T-helper 17 cell (primary cell): ENCODE measurements around the gene RMC1. TPM values are rescaled to one million over a fixed set of nuclear protein-coding genes. Genes with fewer than 3 reads are reported as not detected.
"Not testable (repeated sequence)": the region's sequence is repeated elsewhere in the genome, so short reads cannot be mapped to it uniquely, and the experiment has no call there.

Experiments used
- ATAC-seq: fragments of 150-1000 bp; cut with Tn5 transposase; 2 replicates; pipeline ENCODE4 v1.10.0; 2021; ENCODE audit warnings: mild to moderate bottlenecking, moderate library complexity
- DNase-seq, 3 donors: peaks; one replicate each; pipeline versions ENCODE4 v3.0.0 to v3.0.0-alpha.2; 2020 to 2021
- H3K9me3 ChIP-seq: one replicate; pipeline ENCODE4 v1.7.0; 2013; ENCODE audit warnings: low read length, mild to moderate bottlenecking; ENCODE audit not compliant: control insufficient read depth, poor library complexity, severe bottlenecking
- H3K27ac Mint-ChIP-seq: one replicate; pipeline ENCODE4 v1.8.0; 2022; ENCODE audit warnings: mild to moderate bottlenecking, moderate library complexity, mixed read lengths
- H3K27me3 Mint-ChIP-seq: one replicate; pipeline ENCODE4 v1.8.0; 2022; ENCODE audit warnings: mixed read lengths
- H3K36me3 Mint-ChIP-seq: one replicate; pipeline ENCODE4 v1.8.0; 2022; ENCODE audit warnings: low read depth, mixed read lengths
- H3K4me1 Mint-ChIP-seq: one replicate; pipeline ENCODE4 v1.8.0; 2022; ENCODE audit warnings: mild to moderate bottlenecking, mixed read lengths
- H3K4me3 Mint-ChIP-seq: one replicate; pipeline ENCODE4 v1.8.0; 2022; ENCODE audit warnings: mild to moderate bottlenecking, moderate library complexity, mixed read lengths
- total RNA-seq, 4 donors: library from RNA in 2 of 4; stranded (reverse) in 2 of 4; gene quantifications; one replicate each; pipeline ENCODE4 v1.2.3 and lab custom pipeline; 2022 to 2026

Gene RMC1
- total RNA-seq, 2 donors from 2014 or later: 64.0 to 72.2 TPM

GRCh38 chr18:23545247-23545789 lies 42.0 kb downstream of the RMC1 start:
- Mint-ChIP-seq H3K27me3 (no peaks in the 10 kb centered on the region), H3K27ac (no peak overlapping the region), H3K4me3 (peak overlapping the region; percentile 12), H3K4me1 (peaks cover 21% of the 10 kb centered on the region), H3K36me3 (peaks cover 2% of the 10 kb centered on the region)
- ATAC-seq (no peak), DNase-seq (no peak)
- H3K9me3 ChIP-seq: no peaks in the 10 kb centered on the region

- no peak for DNase-seq
- Mint-ChIP-seq H3K36me3 (peaks cover 6% of the 10 kb centered on the region), H3K27me3 (no peaks in the 10 kb centered on the region), H3K27ac (no peak overlapping the region), H3K4me1 (peaks cover 8% of the 10 kb centered on the region), H3K4me3 (no peak overlapping the region)
- no peaks in the 10 kb centered on the region for H3K9me3 ChIP-seq
- no peak for ATAC-seq
Measured at GRCh38 chr18:23547306-23547705, 44.0 kb downstream of the RMC1 start.

DNA sequence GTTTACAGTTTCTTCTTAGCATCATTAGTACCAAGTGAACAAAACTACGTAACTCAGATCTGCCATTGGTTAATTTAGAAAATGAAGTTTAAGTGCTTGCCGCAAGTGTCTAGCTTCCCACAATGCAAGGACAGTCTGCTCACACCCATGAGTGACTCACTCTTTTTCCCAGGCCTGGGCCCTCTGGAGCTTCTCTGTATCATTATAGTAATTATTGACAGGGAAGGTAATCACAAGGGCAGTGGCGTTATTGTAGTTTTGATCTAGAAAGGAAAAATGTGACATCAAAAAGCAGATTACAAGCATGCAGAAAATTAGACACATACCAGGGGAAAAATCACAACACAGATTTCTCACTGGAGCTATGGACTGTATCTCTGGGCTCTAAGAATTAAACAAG lies 44.5 kb downstream of the RMC1 start:
- Mint-ChIP-seq H3K36me3 (peaks cover 8% of the 10 kb centered on the region), H3K4me3 (no peak overlapping the region), H3K27ac (peak overlapping the region; percentile 74), H3K4me1 (peaks cover 5% of the 10 kb centered on the region), H3K27me3 (no peaks in the 10 kb centered on the region)
- ATAC-seq (no peak), DNase-seq (no peak)
- H3K9me3 ChIP-seq: no peaks in the 10 kb centered on the region

DNA sequence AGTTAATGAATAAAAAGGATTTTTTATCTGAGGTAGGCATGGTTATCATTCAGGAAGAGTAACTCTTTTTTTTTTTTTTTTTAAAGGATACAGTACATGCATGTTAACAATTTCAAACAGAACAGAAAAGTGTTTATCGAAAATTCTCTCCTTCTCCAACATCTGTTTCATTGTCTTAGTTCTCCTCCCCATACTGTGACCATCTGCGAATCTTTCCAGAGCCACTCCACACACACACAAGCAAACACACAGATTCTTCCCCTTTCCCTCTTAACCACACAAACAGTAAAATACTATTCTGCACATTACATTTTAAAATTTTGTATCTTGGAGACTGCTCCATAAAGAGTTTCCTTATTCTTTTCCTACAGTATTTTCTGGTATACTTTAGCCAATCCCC lies 45.0 kb downstream of the RMC1 start:
- Mint-ChIP-seq H3K27me3 (no peaks in the 10 kb centered on the region), H3K4me3 (no peak overlapping the region), H3K36me3 (peaks cover 8% of the 10 kb centered on the region), H3K27ac (peak overlapping the region; percentile 74), H3K4me1 (peaks cover 5% of the 10 kb centered on the region)
- ATAC-seq (no peak), DNase-seq (no peak)
- no peaks in the 10 kb centered on the region for H3K9me3 ChIP-seq

- H3K9me3 ChIP-seq: no peaks in the 10 kb centered on the region
- no peak for ATAC-seq
- H3K27ac Mint-ChIP-seq: peak overlapping the region; percentile 74
- no peaks in the 10 kb centered on the region for H3K27me3 Mint-ChIP-seq
- H3K36me3 Mint-ChIP-seq: peaks cover 8% of the 10 kb centered on the region
- DNase-seq: no peak
- H3K4me1 Mint-ChIP-seq: peaks cover 5% of the 10 kb centered on the region
- H3K4me3 Mint-ChIP-seq: no peak overlapping the region
Measured at GRCh38 chr18:23548719-23549118, 45.4 kb downstream of the RMC1 start.

DNA sequence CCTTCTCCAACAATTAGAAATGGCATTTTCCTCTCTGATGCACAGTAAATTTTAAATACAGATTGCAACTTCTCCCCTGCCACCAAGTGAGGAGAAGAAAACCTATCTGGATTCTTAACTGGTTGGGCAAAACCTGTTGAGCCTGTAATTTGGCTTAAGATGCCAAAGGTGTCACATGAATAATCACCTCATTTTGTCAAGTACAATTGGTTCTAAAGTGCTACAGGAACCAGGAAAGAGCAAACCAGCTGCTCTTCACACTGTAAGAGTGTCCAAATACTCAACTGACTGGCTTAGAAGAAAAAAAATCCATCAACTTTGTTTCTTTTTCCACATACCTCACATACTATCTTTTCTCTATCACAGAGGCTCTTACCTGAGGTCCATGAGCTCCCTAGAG lies 47.6 kb downstream of the RMC1 start:
- Mint-ChIP-seq H3K36me3 (peaks cover 8% of the 10 kb centered on the region), H3K4me1 (peaks cover 5% of the 10 kb centered on the region), H3K4me3 (no peak overlapping the region), H3K27ac (no peak overlapping the region), H3K27me3 (no peaks in the 10 kb centered on the region)
- no peaks in the 10 kb centered on the region for H3K9me3 ChIP-seq
- ATAC-seq: no peak
- DNase-seq: no peak

DNA sequence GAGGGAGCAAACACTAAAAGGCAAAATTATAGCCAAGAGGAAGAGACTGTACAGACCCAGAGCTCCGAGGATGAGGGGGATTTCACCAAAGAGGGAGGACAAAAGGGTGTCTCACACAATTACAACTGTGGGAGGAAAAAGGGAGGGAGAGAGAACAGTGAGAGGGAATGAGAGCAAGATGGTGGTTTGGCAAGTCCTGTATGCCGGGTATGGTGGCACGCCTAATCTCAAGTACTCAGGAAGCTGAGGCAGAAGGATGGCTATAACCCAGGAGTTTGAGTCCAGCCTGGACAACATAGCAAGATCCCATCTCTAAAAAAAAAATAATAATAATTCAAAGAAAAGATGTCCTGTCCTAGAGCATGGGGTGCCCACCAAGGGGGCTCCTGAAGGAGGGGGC lies 48.7 kb downstream of the RMC1 start:
- DNase-seq: no peak
- H3K27me3 Mint-ChIP-seq: no peaks in the 10 kb centered on the region
- H3K36me3 Mint-ChIP-seq: peaks cover 8% of the 10 kb centered on the region
- no peak overlapping the region for H3K27ac Mint-ChIP-seq
- ATAC-seq: no peak
- no peak overlapping the region for H3K4me3 Mint-ChIP-seq
- no peaks in the 10 kb centered on the region for H3K9me3 ChIP-seq
- peaks cover 5% of the 10 kb centered on the region for H3K4me1 Mint-ChIP-seq

DNA sequence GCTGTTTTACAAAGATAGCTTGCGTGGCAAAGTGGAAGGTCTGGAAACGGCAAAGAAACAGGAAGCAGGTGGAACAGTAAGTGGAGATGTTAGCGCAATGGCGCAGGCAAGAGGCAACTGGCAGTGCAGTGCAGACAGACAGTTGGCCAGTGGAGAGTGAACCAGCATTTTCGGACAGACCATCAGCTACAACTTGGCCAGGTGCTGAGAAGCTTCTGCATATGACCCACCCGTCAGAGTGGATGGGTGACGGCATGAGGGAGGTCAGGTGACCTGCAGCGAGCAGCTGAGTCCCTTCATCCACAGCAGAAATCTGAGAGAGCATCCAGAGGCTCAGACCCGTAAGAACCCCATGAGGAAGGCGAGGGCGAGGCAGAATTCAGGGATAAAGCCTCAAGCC lies 49.2 kb downstream of the RMC1 start:
- H3K4me3 Mint-ChIP-seq: no peak overlapping the region
- peaks cover 8% of the 10 kb centered on the region for H3K36me3 Mint-ChIP-seq
- H3K27me3 Mint-ChIP-seq: no peaks in the 10 kb centered on the region
- DNase-seq (no peak), ATAC-seq (no peak)
- H3K27ac Mint-ChIP-seq: no peak overlapping the region
- no peaks in the 10 kb centered on the region for H3K9me3 ChIP-seq
- H3K4me1 Mint-ChIP-seq: peaks cover 5% of the 10 kb centered on the region

- Mint-ChIP-seq H3K4me1 (peaks cover 7% of the 10 kb centered on the region), H3K27me3 (no peaks in the 10 kb centered on the region), H3K27ac (no peak overlapping the region), H3K36me3 (peaks cover 12% of the 10 kb centered on the region), H3K4me3 (no peak overlapping the region)
- ATAC-seq (no peak), DNase-seq (no peak)
- no peaks in the 10 kb centered on the region for H3K9me3 ChIP-seq
Measured at GRCh38 chr18:23553887-23554286, 50.6 kb downstream of the RMC1 start.

DNA sequence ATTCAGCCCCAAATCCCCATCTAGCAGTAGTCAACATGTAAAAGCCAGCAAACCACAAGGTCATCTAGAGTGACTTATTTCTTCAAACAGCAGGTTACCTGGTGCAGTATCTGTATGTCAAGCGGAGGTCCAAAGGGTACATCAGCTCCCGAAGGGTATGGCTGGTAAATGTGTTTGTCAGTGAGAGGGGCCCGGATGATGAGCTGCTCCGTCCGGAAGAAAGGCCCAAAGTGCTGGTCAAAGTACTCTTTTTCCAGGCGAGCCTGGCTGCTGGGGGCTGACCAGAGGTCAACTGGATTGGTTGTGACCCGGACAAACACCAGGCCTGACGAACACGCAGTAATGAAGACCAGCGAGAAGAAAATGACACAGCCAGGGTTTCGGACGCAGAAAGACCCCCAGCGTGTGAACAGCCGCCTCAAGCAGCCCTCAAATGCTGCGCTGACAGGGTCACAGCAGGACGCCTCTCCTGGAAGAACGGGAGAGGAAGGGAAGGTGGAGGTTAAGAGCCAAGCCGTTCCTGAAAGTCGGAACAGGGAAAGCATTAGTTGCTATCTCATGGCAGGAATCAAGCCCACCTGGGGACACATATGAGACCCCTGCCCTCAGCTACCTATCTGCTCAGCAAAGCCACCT lies 53.0 kb downstream of the RMC1 start:
- Mint-ChIP-seq H3K27me3 (no peaks in the 10 kb centered on the region), H3K36me3 (peaks cover 12% of the 10 kb centered on the region), H3K4me3 (no peak overlapping the region), H3K27ac (no peak overlapping the region), H3K4me1 (peaks cover 7% of the 10 kb centered on the region)
- no peak for DNase-seq
- ATAC-seq: no peak
- H3K9me3 ChIP-seq: no peaks in the 10 kb centered on the region

DNA sequence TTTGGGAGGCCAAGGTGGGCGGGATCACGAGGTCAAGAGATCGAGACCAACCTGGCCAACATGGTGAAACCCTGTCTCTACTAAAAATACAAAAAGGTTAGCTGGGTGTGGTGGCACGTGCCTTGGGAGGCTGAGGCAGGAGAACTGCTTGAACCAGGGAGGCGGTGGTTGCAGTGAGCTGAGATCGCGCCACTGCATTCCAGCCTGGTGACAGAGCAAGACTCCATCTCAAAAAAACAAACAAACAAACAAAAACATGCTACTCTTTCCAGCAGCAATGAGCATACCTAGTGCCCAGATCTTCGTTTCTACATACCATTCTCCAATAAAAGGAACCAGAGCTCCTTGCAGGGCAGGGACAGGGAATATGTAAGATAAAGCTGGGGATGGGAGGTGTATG lies 54.2 kb downstream of the RMC1 start:
- not testable (repeated sequence) for ATAC-seq, H3K36me3 Mint-ChIP-seq, H3K4me1 Mint-ChIP-seq, H3K4me3 Mint-ChIP-seq, DNase-seq, H3K9me3 ChIP-seq, H3K27me3 Mint-ChIP-seq
- peak overlapping the region; percentile 65 for H3K27ac Mint-ChIP-seq

- no peak overlapping the region for H3K4me3 Mint-ChIP-seq
- peaks cover 6% of the 10 kb centered on the region for H3K36me3 Mint-ChIP-seq
- H3K27me3 Mint-ChIP-seq: no peaks in the 10 kb centered on the region
- ATAC-seq (no peak), DNase-seq (no peak)
- H3K4me1 Mint-ChIP-seq: peaks cover 9% of the 10 kb centered on the region
- no peaks in the 10 kb centered on the region for H3K9me3 ChIP-seq
- no peak overlapping the region for H3K27ac Mint-ChIP-seq
Measured at GRCh38 chr18:23560186-23560585, 56.9 kb downstream of the RMC1 start.

DNA sequence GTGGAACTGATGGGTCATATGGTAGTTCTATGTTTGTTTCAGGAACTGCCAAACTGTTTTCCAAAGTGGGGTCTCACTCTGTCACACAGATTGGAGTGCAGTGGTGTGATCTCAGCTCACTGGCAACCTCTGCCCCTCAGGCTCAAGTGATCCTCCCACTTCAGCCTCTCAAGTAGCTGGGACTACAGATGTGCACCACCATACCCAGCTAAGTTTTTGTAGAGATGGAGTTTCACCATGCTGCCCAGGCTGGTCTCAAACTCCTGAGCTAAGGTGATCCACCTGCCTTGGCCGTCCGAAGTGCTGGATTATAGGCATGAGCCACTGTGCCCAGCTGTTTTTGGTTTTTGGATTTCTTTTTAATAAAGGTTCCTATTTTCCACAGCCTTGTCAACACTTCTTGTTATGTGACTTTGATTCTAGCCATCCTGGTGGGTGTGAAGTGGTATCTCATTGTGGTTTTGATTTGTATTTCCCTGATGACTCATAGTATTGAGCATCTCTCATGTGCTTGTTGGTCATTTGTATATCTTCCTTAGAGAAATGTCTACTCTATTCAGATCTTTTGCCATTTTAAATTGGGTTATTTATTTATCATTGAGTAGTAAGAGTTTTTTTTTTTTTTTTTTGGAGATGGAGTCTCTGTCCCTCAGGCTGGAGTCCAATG lies 60.2 kb downstream of the RMC1 start:
- peak overlapping the region; percentile 60 for H3K27ac Mint-ChIP-seq
- peaks cover 13% of the 10 kb centered on the region for H3K36me3 Mint-ChIP-seq
- H3K4me3 Mint-ChIP-seq: no peak overlapping the region
- DNase-seq: no peak
- ATAC-seq: peak; percentile 61
- no peaks in the 10 kb centered on the region for H3K9me3 ChIP-seq
- no peaks in the 10 kb centered on the region for H3K27me3 Mint-ChIP-seq
- peaks cover 19% of the 10 kb centered on the region for H3K4me1 Mint-ChIP-seq
